GM12801 (cell line): ENCODE measurements around the gene CDT1.

Experiments used
- TF ChIP-seq, protein P1 (sequence below): IDR thresholded peaks from one replicate; pipeline ENCODE4 v1.5.1; 2011; ENCODE audit warnings: control low read depth; ENCODE audit not compliant: insufficient read length; ENCODE audit errors: extremely low read depth

CDT1 gene

DNA sequence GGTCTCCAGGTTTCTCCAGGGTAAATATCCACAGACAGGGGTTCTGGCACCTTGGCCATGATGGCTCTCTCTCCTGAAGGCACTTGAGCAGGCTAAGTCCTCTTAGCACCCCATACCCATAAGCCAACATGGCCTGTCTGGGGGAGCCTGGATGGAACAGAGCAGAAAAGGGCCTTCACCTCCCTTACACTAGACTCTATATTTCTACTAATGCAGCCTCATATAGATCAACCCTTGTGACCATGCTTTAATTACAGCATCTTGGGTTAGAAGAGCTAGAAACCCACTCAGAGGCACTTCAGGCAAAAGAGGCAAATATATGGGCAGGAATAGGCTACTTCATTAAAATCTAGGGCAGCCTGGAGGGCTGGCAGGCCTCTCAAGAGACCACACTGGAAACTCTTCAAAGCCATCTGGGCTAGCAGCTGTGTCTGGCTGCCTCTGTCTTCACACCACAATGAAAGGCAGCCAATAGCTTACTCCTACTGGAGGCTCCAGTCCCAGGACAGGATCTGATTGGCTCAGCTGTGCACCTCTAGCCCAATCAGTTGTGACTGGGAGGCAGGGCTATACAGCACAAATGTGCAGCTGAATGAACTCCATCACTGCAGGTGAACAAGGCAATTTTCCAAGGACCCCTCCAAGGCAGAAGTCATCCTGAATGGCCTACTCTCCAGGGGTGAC is 4.7 kb upstream of the CDT1 start:
- TF ChIP-seq, protein P1, sequence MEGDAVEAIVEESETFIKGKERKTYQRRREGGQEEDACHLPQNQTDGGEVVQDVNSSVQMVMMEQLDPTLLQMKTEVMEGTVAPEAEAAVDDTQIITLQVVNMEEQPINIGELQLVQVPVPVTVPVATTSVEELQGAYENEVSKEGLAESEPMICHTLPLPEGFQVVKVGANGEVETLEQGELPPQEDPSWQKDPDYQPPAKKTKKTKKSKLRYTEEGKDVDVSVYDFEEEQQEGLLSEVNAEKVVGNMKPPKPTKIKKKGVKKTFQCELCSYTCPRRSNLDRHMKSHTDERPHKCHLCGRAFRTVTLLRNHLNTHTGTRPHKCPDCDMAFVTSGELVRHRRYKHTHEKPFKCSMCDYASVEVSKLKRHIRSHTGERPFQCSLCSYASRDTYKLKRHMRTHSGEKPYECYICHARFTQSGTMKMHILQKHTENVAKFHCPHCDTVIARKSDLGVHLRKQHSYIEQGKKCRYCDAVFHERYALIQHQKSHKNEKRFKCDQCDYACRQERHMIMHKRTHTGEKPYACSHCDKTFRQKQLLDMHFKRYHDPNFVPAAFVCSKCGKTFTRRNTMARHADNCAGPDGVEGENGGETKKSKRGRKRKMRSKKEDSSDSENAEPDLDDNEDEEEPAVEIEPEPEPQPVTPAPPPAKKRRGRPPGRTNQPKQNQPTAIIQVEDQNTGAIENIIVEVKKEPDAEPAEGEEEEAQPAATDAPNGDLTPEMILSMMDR, result no peak

DNA sequence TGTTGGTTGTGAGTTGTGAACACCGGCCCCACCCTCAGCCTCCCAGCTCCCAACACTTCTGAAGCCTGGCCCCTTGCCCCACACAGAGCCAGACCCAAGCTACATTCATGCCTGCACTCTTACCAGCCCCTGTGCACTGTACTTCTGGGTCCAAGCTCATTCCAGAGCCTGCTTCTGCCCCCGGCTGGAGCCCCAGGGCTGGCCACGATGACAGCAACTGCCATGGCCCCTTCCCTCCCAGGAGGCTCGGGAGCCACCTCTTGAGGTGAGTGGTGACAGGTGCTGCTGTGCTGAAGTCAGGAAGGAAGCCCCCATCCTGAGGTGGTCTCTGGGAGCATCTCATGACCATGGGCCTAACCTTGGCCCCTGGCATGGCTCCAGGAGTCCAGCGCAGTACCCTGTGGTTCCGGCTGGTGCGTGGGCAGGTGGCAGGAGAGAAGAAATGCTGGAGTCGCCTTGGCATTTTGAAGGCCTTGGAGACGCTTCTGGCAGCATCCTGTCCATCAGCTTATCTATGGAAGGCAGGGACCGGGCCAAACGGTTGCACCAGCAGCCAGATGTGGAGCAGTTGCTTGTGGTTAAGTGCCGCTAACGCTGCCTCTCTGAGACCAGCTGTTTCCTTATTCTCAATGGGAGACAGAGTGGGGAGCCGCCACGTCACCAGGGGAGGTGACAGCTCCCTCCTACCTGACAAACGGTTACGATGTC is 3.9 kb upstream of the CDT1 start:
- TF ChIP-seq, protein P1, result no peak

DNA sequence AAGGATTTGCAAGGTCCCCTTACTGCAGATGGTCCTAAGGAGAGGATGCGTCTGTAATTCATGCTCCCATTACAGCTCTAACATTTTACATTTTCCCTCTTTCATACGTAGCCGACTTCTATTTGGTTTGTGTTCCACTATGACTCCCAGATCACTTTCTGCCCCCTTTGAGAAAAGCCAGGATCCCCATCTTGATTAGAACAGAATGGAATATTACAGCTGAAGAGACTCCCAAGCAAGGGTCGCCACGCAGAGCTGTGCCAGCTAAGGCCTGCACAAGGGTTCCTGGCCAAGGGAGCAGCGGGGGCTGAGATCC is 3.4 kb upstream of the CDT1 start:
- TF ChIP-seq, protein P1, result no peak

DNA sequence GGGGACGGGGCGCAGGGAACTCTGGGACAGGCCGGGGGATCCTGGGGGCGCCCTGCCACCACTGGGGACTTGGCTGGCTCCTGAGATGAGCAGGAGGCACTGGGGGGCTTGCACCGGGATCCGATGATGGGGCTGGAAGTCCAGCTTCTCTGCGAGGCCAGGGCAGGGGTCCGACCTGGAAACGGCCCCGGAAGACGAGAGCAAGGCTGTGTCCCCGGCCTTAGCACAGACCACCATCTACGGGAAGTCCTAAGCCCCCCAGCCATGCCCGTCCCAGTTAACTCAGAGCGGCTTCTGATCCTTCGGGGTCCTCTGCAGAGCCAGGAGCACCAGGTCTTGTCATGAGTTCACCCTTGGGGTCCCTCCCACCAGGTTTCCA is 573 bp downstream of the CDT1 start:
- TF ChIP-seq, protein P1, result no peak

DNA sequence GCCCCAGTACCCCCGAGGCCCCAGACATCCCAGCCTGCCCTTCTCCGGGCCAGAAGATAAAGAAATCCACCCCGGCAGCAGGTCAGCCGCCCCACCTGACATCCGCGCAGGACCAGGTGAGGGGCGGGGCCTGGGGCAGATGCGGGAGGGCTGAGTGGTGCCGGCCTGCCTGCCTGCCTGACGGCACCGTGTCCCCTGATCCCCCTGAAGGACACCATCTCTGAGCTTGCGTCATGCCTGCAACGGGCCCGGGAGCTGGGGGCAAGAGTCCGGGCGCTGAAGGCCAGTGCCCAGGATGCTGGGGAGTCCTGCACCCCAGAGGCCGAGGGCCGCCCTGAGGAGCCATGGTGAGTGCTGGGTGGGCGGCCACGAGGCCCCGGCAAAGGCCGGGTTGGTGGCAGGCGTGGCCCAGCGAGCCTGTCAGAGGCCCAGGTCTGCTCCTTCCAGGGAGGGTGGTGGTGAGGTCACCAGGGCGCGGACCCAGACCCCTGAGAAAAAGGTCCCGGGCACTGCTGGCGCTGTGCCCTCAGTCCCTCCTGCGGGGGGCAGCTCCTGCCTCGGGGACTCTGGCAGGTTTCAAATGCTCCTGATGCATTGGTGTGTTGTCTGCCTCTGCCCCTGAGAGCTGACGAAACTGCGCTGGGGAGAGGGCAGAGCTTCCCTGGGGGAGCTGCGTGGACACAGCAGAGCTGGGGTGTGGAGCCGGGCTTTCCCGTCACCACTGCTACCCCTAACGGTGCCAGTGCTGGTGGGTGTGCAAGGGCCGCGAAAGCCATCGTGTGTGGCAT is 1.2 kb downstream of the CDT1 start:
- TF ChIP-seq, protein P1, result no peak

DNA sequence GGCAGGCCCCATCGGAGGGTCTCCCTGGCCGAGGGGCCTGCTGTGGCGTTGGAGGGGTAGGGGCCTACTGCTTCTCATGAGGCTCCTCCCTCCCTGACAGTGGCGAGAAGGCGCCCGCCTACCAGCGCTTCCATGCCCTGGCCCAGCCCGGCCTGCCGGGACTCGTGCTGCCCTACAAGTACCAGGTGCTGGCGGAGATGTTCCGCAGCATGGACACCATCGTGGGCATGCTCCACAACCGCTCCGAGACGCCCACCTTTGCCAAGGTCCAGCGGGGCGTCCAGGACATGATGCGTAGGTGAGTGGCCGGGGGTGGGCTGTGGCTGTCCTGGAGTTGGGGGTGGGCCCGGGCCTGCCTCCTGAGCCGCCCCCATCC is 1.7 kb downstream of the CDT1 start:
- TF ChIP-seq, protein P1, result no peak

DNA sequence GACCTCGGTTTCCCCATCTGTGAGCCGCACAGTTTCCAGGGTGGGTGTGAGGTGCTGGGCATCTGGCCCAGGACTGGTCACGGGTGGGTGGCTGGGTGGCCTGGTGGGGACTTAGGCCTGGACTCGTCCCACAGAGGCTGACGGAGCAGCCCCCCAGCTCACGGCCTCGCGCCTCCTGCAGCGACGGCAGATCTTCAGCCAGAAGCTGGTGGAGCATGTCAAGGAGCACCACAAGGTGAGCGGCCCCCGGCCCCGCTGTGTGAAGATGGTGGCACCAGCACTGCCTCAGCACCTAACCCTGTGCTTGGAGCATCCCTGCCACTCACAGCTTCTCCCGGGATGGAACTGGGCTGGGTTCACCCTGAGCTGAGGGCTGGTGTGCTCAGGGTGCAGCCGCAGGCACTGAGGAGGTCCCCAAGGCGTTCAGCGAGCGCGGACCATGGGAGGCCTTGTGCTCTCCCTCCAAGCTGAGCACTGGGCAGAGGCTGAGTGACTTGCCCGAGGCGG is 2.4 kb downstream of the CDT1 start:
- TF ChIP-seq, protein P1, result no peak
